ENCODE results near the gene MANSC1.
A peak's percentile ranks its signal among the peaks of the same experiment; 100 is the strongest.

Gene MANSC1

DNA sequence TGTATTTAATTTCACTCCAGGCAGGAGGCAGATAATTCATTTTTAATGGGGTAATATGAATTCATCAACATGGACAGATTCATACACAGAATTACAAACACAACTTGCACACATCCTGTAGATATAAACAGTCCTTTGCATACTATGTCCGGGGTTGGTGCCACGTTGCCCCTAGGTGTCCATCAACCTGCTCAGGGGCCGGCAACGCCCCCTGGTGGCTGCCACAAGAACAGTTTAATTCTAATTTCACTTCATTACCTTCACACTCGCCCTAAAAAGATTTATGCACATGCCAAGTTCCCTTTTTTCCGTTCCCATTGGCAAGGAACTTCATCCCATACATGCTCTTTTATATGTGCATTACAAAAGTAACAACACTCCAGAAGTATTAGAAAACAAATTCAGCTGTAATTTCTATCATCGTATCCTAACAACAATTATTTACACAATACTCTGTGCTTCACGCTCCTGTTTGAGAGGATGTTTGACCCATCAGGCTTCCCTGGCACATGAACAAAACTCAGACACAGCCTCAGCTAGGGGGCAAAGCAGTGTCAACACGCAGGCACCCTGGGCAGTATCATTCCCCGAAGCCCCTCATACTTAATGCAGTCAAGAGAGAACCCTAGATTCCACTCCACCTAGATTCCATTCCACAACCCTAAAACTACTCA is 15.5 kb downstream of the MANSC1 start:
- Histone ChIP-seq H3K27ac (no peak overlapping the region), H3K4me3 (no peak overlapping the region)
- TF ChIP-seq, protein P1, sequence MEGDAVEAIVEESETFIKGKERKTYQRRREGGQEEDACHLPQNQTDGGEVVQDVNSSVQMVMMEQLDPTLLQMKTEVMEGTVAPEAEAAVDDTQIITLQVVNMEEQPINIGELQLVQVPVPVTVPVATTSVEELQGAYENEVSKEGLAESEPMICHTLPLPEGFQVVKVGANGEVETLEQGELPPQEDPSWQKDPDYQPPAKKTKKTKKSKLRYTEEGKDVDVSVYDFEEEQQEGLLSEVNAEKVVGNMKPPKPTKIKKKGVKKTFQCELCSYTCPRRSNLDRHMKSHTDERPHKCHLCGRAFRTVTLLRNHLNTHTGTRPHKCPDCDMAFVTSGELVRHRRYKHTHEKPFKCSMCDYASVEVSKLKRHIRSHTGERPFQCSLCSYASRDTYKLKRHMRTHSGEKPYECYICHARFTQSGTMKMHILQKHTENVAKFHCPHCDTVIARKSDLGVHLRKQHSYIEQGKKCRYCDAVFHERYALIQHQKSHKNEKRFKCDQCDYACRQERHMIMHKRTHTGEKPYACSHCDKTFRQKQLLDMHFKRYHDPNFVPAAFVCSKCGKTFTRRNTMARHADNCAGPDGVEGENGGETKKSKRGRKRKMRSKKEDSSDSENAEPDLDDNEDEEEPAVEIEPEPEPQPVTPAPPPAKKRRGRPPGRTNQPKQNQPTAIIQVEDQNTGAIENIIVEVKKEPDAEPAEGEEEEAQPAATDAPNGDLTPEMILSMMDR (IDR thresholded peaks at IDR 0.05), result peak; percentile 62
- DNase-seq (ENCODE audit: low spot score), result no peak

DNA sequence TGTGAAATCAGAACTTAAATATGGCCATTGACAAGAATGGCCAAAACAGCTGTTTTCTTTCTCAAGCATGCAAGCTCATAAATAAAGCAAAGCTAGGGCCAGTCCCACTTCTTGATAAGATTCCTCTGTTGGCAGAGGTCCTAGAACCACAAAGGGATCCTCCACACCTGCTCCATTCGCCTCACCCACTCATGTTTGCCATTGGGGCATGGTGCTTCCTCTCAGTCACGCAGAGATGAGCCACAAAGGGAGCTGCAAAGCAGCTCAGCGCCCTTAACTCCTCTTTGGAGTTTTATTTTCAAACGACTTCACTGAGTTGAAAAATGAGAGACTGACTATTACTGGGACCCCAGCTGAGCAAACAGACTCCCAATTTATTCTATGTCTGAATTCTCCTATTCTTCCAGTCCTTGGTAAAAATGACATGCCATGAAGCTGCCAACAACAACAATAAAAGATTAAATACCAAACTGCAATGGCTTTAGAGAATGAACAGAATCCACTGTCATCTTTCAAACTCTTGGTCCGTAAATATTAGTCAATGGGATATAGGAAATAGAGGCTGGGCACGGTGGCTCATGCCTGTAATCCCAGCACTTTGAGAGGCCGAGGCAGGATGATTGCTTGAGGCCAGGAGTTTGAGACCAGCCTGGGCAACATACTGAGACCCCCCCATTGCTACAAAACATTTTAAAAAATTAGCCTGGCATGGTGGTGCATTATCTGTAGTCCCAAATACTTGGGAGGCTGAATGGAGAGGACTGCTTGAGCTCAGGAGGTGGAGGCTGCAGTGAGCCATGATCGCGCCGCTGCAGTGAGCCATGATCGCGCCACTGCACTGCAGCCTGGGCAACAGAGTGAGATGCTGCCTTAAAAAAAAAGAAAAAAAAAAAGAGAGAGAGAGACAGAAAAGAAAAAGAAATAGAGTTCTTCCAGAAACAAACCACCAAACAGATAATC is 16.4 kb downstream of the MANSC1 start:
- Histone ChIP-seq H3K4me3 (no peak overlapping the region), H3K27ac (peak overlapping the region in 1 of 2 donors; percentile 3)
- DNase-seq (ENCODE audit: low spot score), result no peak
- TF ChIP-seq, protein P1 (IDR thresholded peaks at IDR 0.05), result no peak

DNA sequence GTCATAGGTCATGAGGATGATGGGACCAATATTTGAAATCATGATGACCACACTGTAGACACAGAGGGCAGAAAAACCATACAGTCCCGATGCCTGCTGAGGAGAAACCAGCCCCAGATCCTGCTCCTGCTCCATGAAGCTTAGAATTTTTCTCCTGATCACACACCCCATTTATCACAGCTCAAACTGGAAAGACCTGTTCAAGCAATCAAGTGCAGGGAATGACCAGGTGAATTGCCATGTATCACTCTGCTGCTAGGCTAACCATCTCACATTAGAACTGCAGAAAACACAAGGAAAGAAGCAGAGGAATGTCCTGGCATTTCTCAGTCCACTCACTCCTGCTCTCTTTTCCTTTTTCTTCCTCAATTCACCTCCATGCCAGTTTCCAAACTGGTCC is 18.1 kb downstream of the MANSC1 start:
- DNase-seq (ENCODE audit: low spot score), result no peak
- Histone ChIP-seq H3K4me3 (no peak overlapping the region), H3K27ac (no peak overlapping the region)
- TF ChIP-seq, protein P1 (IDR thresholded peaks at IDR 0.05), result no peak

DNA sequence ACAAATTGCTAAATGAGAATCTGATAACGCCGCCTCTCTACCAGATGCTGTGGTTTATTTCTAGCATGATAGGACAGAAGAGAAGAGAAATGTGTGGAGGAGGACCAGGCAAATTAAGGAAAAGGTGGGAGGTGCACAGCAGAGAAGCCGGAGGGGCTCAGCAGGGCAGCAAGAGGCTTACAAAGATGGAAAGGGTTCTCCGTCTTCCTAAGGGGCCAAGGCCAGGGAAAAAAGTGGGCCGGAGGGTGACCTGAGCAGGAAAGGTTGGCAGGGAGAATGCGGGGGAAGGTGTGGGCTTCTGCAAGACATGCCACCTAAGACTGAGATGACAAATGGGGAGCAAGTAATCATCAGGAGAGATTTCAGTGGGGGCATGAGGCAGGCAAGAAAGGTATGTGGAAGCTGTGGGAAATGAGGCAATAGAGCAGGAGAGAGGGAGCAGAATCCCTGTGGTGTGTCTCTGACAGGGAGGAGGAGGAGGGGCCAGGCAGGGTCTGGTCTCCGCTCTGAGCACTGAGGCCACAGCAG is 18.7 kb downstream of the MANSC1 start:
- no peak for DNase-seq (ENCODE audit: low spot score)
- TF ChIP-seq, protein P1 (IDR thresholded peaks at IDR 0.05), result no peak
- no peak overlapping the region for H3K4me3 ChIP-seq
- H3K27ac ChIP-seq, result no peak overlapping the region

DNA sequence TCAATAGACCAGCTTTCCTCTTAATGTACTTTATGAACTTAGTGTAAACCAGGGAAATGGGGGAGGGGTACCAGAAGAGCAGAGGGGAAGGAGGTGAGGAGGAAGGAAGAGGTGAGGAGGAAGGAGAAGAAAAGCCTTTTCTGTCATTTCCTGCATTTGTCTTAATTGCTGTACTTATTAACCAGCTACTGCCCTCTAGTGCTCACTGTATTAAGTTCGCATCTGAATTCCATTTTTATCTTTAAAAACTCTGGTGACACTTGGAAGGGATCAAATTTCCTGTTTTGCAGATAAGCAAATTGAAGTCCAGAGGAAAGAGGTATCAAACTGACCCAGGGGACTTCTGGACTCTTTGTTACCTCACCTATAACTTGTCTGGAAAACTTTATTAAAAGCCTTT is 22.2 kb downstream of the MANSC1 start:
- TF ChIP-seq, protein P1 (IDR thresholded peaks at IDR 0.05), result peak; percentile 37
- DNase-seq (ENCODE audit: low spot score), result no peak
- H3K4me3 ChIP-seq, result no peak overlapping the region
- H3K27ac ChIP-seq, result no peak overlapping the region

DNA sequence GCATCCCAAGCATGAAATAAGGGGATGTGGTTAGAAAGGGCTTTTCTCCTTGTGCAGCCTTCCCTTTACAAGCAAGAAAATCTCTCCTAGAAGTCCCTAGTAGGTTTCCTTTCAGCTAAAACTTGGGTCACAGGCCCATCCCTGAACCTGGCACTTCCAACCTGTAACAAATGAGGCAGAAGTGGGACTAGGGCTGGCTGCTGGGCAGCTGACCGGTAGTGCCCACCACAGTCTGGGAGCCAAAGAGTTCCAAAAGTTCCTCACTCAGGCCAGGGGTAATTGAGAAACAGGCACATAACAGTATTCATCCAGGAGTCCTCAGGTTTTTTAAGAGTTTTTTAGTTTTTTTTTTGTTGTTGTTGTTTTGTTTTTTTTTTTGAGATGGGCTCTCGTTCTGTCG is 23.8 kb downstream of the MANSC1 start:
- TF ChIP-seq, protein P1 (IDR thresholded peaks at IDR 0.05), result no peak
- Histone ChIP-seq H3K27ac (no peak overlapping the region), H3K4me3 (no peak overlapping the region)
- no peak for DNase-seq (ENCODE audit: low spot score)
